IMR-90 (cell line): Measurements from ENCODE around the gene PRTG. TPM values are rescaled to one million over a fixed set of nuclear protein-coding genes. Genes with fewer than 3 reads are reported as not detected.

Experiments used
- ATAC-seq: fragments of 200-7000 bp; cut with Tn5 transposase; 2 replicates; pipeline ENCODE4 v1.9.1; 2020; ENCODE audit warnings: low read depth, mild to moderate bottlenecking, moderate library complexity
- BruUV-seq: library from RNA; stranded (reverse); fragments of 400-500 nt; replicated peaks from 2 replicates; lab custom pipeline; 2021; lab: Mats Ljungman, UMichigan
- CTCF ChIA-PET: fragments of 300-600 bp; formaldehyde crosslinking; extraction: SDS; loops from one replicate; lab custom pipeline; 2021; ENCODE audit warnings: antibody characterized with exemption; lab: Yijun Ruan, JAX
- POLR2A ChIA-PET: fragments of 300-600 bp; sonication (Branson Sonifier 250); formaldehyde crosslinking; loops from one replicate; lab custom pipeline; 2022; ENCODE audit warnings: antibody characterized with exemption; ENCODE audit not compliant: unreplicated experiment; lab: Charles Lee
- DNase-seq: peaks from one replicate; pipeline ENCODE4 v3.0.0; 2013
- H2AFZ ChIP-seq: replicated peaks from 2 replicates; pipeline ENCODE3; 2013; ENCODE audit warnings: low read length, mild to moderate bottlenecking; ENCODE audit not compliant: poor library complexity
- H2AK5ac ChIP-seq: 2 replicates; pipeline ENCODE4 v1.6.1; 2013; ENCODE audit warnings: low read depth, low read length, inconsistent platforms
- H2AK9ac ChIP-seq: replicated peaks from 2 replicates; pipeline ENCODE3; 2013; ENCODE audit warnings: mild to moderate bottlenecking, low read depth, low read length, moderate library complexity; ENCODE audit not compliant: poor library complexity
- H2BK120ac ChIP-seq: 2 replicates; pipeline ENCODE4 v1.6.1; 2013; ENCODE audit warnings: low read depth, low read length, inconsistent platforms
- H2BK15ac ChIP-seq: 3 replicates; pipeline ENCODE4 v1.6.1; 2013; ENCODE audit warnings: low read depth, low read length, inconsistent platforms
- H2BK20ac ChIP-seq: 2 replicates; pipeline ENCODE4 v1.6.1; 2013; ENCODE audit warnings: low read depth, mild to moderate bottlenecking, inconsistent platforms, low read length, moderate library complexity
- H2BK5ac ChIP-seq: 2 replicates; pipeline ENCODE4 v1.6.1; 2013; ENCODE audit warnings: mild to moderate bottlenecking, low read depth, low read length, inconsistent platforms; ENCODE audit not compliant: poor library complexity, severe bottlenecking
- H3K14ac ChIP-seq: replicated peaks from 2 replicates; pipeline ENCODE4 v1.6.1; 2013; ENCODE audit warnings: low read depth, low read length, inconsistent platforms
- H3K18ac ChIP-seq: 2 replicates; pipeline ENCODE4 v1.6.1; 2013; ENCODE audit warnings: low read depth, low read length, control low read depth
- H3K23ac ChIP-seq: 2 replicates; pipeline ENCODE4 v1.6.1; 2013; ENCODE audit warnings: low read depth, low read length, inconsistent platforms
- H3K27ac ChIP-seq: 2 replicates; pipeline ENCODE4 v1.5.1; 2013; ENCODE audit warnings: mild to moderate bottlenecking, control low read depth, low read length; ENCODE audit not compliant: insufficient read depth
- H3K27me3 ChIP-seq: 2 replicates; pipeline ENCODE4 v1.6.1; 2013; ENCODE audit warnings: low read length; ENCODE audit not compliant: control insufficient read depth, insufficient read depth
- H3K36me3 ChIP-seq: 2 replicates; pipeline ENCODE4 v1.6.1; 2013; ENCODE audit warnings: low read length, mixed read lengths; ENCODE audit not compliant: control insufficient read depth, insufficient read depth
- H3K4ac ChIP-seq: 2 replicates; pipeline ENCODE4 v1.6.1; 2013; ENCODE audit warnings: low read depth, low read length, inconsistent platforms
- H3K4me1 ChIP-seq: 2 replicates; pipeline ENCODE4 v1.6.1; 2013; ENCODE audit warnings: low read length, mixed read lengths; ENCODE audit not compliant: control insufficient read depth, insufficient read depth
- H3K4me2 ChIP-seq: 2 replicates; pipeline ENCODE4 v1.6.1; 2013; ENCODE audit warnings: low read depth, mild to moderate bottlenecking, control low read depth, low read length, moderate library complexity
- H3K4me3 ChIP-seq: 2 replicates; pipeline ENCODE4 v1.5.1; 2013; ENCODE audit warnings: low read depth, mild to moderate bottlenecking, control low read depth, low read length, moderate library complexity; ENCODE audit not compliant: insufficient read depth
- H3K56ac ChIP-seq: 2 replicates; pipeline ENCODE4 v1.6.1; 2013; ENCODE audit warnings: low read length, inconsistent platforms; ENCODE audit not compliant: insufficient read depth; ENCODE audit errors: extremely low read depth
- H3K79me1 ChIP-seq, 2 experiments: 2 replicates each; pipeline ENCODE4 v1.6.1; 2013; ENCODE audit warnings: low read length in 2 of 2, inconsistent platforms in 1 of 2, low read depth in 1 of 2
- H3K9ac ChIP-seq: 2 replicates; pipeline ENCODE4 v1.6.1; 2013; ENCODE audit warnings: low read depth, low read length, control low read depth
- H3K9me1 ChIP-seq: 2 replicates; pipeline ENCODE4 v1.6.1; 2013; ENCODE audit warnings: low read length, inconsistent platforms; ENCODE audit not compliant: insufficient read depth
- H3K9me3 ChIP-seq: 2 replicates; pipeline ENCODE4 v1.6.1; 2013; ENCODE audit warnings: low read length; ENCODE audit not compliant: control insufficient read depth, insufficient read depth
- H4K20me1 ChIP-seq: 2 replicates; pipeline ENCODE4 v1.6.1; 2013; ENCODE audit warnings: low read length, inconsistent platforms; ENCODE audit not compliant: insufficient read depth
- H4K5ac ChIP-seq: 2 replicates; pipeline ENCODE4 v1.6.1; 2013; ENCODE audit warnings: mild to moderate bottlenecking, low read depth, low read length, control low read depth
- H4K8ac ChIP-seq, 2 experiments: 2 replicates each; pipeline ENCODE4 v1.6.1; 2013; ENCODE audit warnings: low read depth in 2 of 2, low read length in 2 of 2, control low read depth in 1 of 2, inconsistent platforms in 1 of 2
- H4K91ac ChIP-seq: 2 replicates; pipeline ENCODE4 v1.6.1; 2013; ENCODE audit warnings: low read depth, low read length, inconsistent platforms; ENCODE audit not compliant: insufficient read depth
- BHLHE40 ChIP-seq: fragments of 150-350 bp; IDR thresholded peaks from 2 replicates; pipeline ENCODE4 v1.6.1; 2016; ENCODE audit warnings: mild to moderate bottlenecking, low read depth, low read length
- CEBPB ChIP-seq: IDR thresholded peaks from 2 replicates; pipeline ENCODE4 v1.6.1; 2012; ENCODE audit warnings: low read depth, low read length, improper control_type of control experiment
- CHD1 ChIP-seq: IDR thresholded peaks from 2 replicates; pipeline ENCODE4 v1.6.1; 2012; ENCODE audit warnings: low read depth, low read length, improper control_type of control experiment
- CTCF ChIP-seq: conservative IDR thresholded peaks from 2 replicates; pipeline ENCODE4 v1.5.1; 2012; ENCODE audit warnings: mild to moderate bottlenecking, low read depth, low read length, improper control_type of control experiment
- ELK1 ChIP-seq: fragments of 150-350 bp; IDR thresholded peaks from 2 replicates; pipeline ENCODE4 v1.6.1; 2016; ENCODE audit warnings: low read depth, mild to moderate bottlenecking, low read length, moderate library complexity, borderline replicate concordance
- FOS ChIP-seq: fragments of 150-350 bp; IDR thresholded peaks from 2 replicates; pipeline ENCODE4 v1.6.1; 2016; ENCODE audit warnings: low read depth, low read length
- MAFK ChIP-seq: IDR thresholded peaks from 2 replicates; pipeline ENCODE4 v1.6.1; 2012; ENCODE audit warnings: low read depth, low read length, improper control_type of control experiment
- MAZ ChIP-seq: IDR thresholded peaks from 2 replicates; pipeline ENCODE4 v1.6.1; 2012; ENCODE audit warnings: low read depth, mild to moderate bottlenecking, low read length, improper control_type of control experiment, moderate library complexity, borderline replicate concordance
- MXI1 ChIP-seq: IDR thresholded peaks from 2 replicates; pipeline ENCODE4 v1.6.1; 2012; ENCODE audit warnings: low read depth, mild to moderate bottlenecking, low read length, moderate library complexity, borderline replicate concordance
- NFE2L2 ChIP-seq: fragments of 150-350 bp; IDR thresholded peaks from 2 replicates; pipeline ENCODE4 v1.6.1; 2016; ENCODE audit warnings: low read depth, mild to moderate bottlenecking, low read length
- POLR2A ChIP-seq: IDR thresholded peaks from 2 replicates; pipeline ENCODE4 v1.6.1; 2012; ENCODE audit warnings: mild to moderate bottlenecking, low read depth, low read length
- RAD21 ChIP-seq: IDR thresholded peaks from 2 replicates; pipeline ENCODE4 v1.6.1; 2012; ENCODE audit warnings: low read length, improper control_type of control experiment
- RCOR1 ChIP-seq: IDR thresholded peaks from 2 replicates; pipeline ENCODE4 v1.6.1; 2012; ENCODE audit warnings: mild to moderate bottlenecking, low read length, improper control_type of control experiment; ENCODE audit not compliant: insufficient replicate concordance
- RFX5 ChIP-seq: IDR thresholded peaks from 2 replicates; pipeline ENCODE4 v1.8.0; 2012; ENCODE audit warnings: low read depth, mild to moderate bottlenecking, low read length, moderate library complexity
- SMC3 ChIP-seq: fragments of 150-350 bp; IDR thresholded peaks from 2 replicates; pipeline ENCODE4 v1.6.1; 2016; ENCODE audit warnings: low read depth, mild to moderate bottlenecking, antibody characterized with exemption, low read length, moderate library complexity
- USF2 ChIP-seq: fragments of 150-350 bp; IDR thresholded peaks from 2 replicates; pipeline ENCODE4 v1.6.1; 2017; ENCODE audit warnings: mild to moderate bottlenecking, antibody characterized with exemption, low read length, low read depth
- dilution Hi-C: fragments of 300-500 bp; cut with HindIII; formaldehyde crosslinking; loops from one replicate; pipeline ENCODE4 v1.14.3; 2018; ENCODE audit warnings: low sequenced_read_pairs; ENCODE audit not compliant: unreplicated experiment
- in situ Hi-C: fragments of 300-500 bp; cut with MboI; formaldehyde crosslinking; loops from 3 replicates; pipeline ENCODE4 v1.14.3; 2019; ENCODE audit warnings: low sequenced_read_pairs, inconsistent platforms, mixed read lengths
- intact Hi-C: fragments of 100-400 bp; cut with micrococcal nuclease; formaldehyde crosslinking; loops from 2 replicates; pipeline ENCODE4 v1.10.0; 2022
- polyA plus RNA-seq, 3 experiments: library from polyadenylated mRNA; depleted of rRNA; stranded (reverse); fragments of >200 nt; gene quantifications; 2 replicates each; pipeline ENCODE4 v1.2.3, GENCODE V29; 2012; ENCODE audit warnings: low replicate concordance in 1 of 3
- total RNA-seq: library from RNA; depleted of rRNA; stranded (reverse); fragments of >200 nt; gene quantifications from 2 replicates; pipeline ENCODE4 v1.2.3, GENCODE V29; 2012

PRTG gene
- total and polyA plus RNA-seq, 2 of the 4 experiments (the other 2 are of a cell fraction), result 0.99 to 1.4 TPM

DNA sequence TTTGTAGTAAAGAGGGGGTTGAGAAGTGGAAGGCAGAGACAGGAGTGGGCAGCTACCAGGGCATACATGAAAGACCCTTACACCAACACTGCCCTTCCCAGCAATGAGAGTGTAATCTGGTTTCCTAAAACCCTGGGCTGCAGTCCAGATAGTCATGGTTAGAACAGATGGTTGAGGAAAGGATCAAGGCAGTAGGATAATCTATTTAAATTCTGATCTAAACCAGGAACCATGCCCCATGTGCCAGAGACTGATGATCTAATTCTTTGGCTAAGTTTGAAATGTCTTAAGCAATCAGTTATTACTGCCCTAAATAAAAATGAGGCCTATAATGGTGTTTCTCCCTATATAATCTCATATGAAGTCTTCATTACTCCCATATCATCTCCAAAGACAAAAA is 59.6 kb downstream of the PRTG start:
- dilution Hi-C loops, result no loop called here
- BruUV-seq, result no TSS peak
- no peak overlapping the region for H4K5ac ChIP-seq
- no peak overlapping the region for H2AK9ac ChIP-seq
- H3K4me3 ChIP-seq, result no peak overlapping the region
- H3K14ac ChIP-seq, result no peak overlapping the region
- intact Hi-C loops, result no loop called here
- no peak overlapping the region for H2BK5ac ChIP-seq
- H3K4me2 ChIP-seq, result no peak overlapping the region
- H3K27ac ChIP-seq, result no peak overlapping the region
- H3K36me3 ChIP-seq, result no peaks in the 10 kb centered on the region
- no peak overlapping the region for H2BK120ac ChIP-seq
- CTCF ChIA-PET, result no interaction called here
- H4K8ac ChIP-seq, result no peak overlapping the region
- H3K23ac ChIP-seq, result no peak overlapping the region
- no peak overlapping the region for H3K9ac ChIP-seq
- H3K79me1 ChIP-seq, result no peaks in the 10 kb centered on the region
- no peak overlapping the region for H3K4ac ChIP-seq
- H3K56ac ChIP-seq, result no peak overlapping the region
- H3K9me1 ChIP-seq, result no peaks in the 10 kb centered on the region
- no peak for ATAC-seq
- H2AFZ ChIP-seq, result no peak overlapping the region
- POLR2A ChIA-PET, result no interaction called here
- no peaks in the 10 kb centered on the region for H4K20me1 ChIP-seq
- H4K91ac ChIP-seq, result no peak overlapping the region
- H3K18ac ChIP-seq, result no peak overlapping the region
- no peak overlapping the region for H2BK20ac ChIP-seq
- H3K27me3 ChIP-seq, result peaks cover 8% of the 10 kb centered on the region
- H3K4me1 ChIP-seq, result no peaks in the 10 kb centered on the region
- DNase-seq, result peak; percentile 21
- no peak for TF ChIP-seq POLR2A
- TF ChIP-seq BHLHE40, result no peak
- TF ChIP-seq CHD1, result no peak
- TF ChIP-seq RAD21, result no peak
- no peak for TF ChIP-seq MAFK
- no peak for TF ChIP-seq CEBPB
- TF ChIP-seq ELK1, result no peak
- TF ChIP-seq FOS, result no peak
- TF ChIP-seq USF2, result no peak
- no peak for TF ChIP-seq MAZ
- no peak for TF ChIP-seq MXI1
- no peak for TF ChIP-seq RCOR1
- TF ChIP-seq NFE2L2, result no peak
- no peak for TF ChIP-seq CTCF
- no peak for TF ChIP-seq RFX5
- TF ChIP-seq SMC3, result no peak
- no peak overlapping the region for H2AK5ac ChIP-seq
- no peaks in the 10 kb centered on the region for H3K9me3 ChIP-seq
- H2BK15ac ChIP-seq, result no peak overlapping the region
- in situ Hi-C loops, result no loop called here
